Liver (tissue), 9 donors: ENCODE data around the gene PPP3CB. TPM values are rescaled to one million over a fixed set of nuclear protein-coding genes. Genes with fewer than 3 reads are reported as not detected.

Source experiments
- DNase-seq: peaks from one replicate; pipeline ENCODE4 v3.0.0-alpha.2; 2017; ENCODE audit warnings: low spot score
- H3K27ac ChIP-seq, 2 donors: one replicate each; pipeline ENCODE4 v1.7.0; 2013; ENCODE audit warnings: inconsistent platforms in 2 of 2, low read length in 2 of 2, control low read depth in 1 of 2, low read depth in 1 of 2, mild to moderate bottlenecking in 1 of 2
- H3K27me3 ChIP-seq, 4 donors: one replicate each; pipeline versions ENCODE4 v1.6.1 to v1.7.0; 2013; ENCODE audit warnings: low read length in 3 of 4, inconsistent platforms in 1 of 4, mild to moderate bottlenecking in 1 of 4, moderate library complexity in 1 of 4; ENCODE audit not compliant: control insufficient read depth in 4 of 4, insufficient read depth in 4 of 4
- H3K36me3 ChIP-seq, 4 donors: one replicate each; pipeline versions ENCODE4 v1.6.1 to v1.7.0; 2013; ENCODE audit warnings: low read length in 3 of 4, mild to moderate bottlenecking in 3 of 4, low read depth in 1 of 4, moderate library complexity in 1 of 4; ENCODE audit not compliant: control insufficient read depth in 4 of 4, insufficient read depth in 3 of 4
- H3K4me1 ChIP-seq, 4 donors: one replicate each; pipeline versions ENCODE4 v1.6.1 to v1.7.0; 2013; ENCODE audit warnings: low read length in 3 of 4, mild to moderate bottlenecking in 3 of 4, moderate library complexity in 1 of 4; ENCODE audit not compliant: control insufficient read depth in 4 of 4, insufficient read depth in 4 of 4
- H3K4me3 ChIP-seq, 3 donors: one replicate each; pipeline versions ENCODE4 v1.6.1 to v1.7.0; 2013; ENCODE audit warnings: low read length in 3 of 3, control low read depth in 1 of 3, low read depth in 1 of 3, mild to moderate bottlenecking in 1 of 3
- H3K9ac ChIP-seq, 2 donors: one replicate each; pipeline ENCODE4 v1.7.0; 2013; ENCODE audit warnings: low read length in 2 of 2, mild to moderate bottlenecking in 2 of 2, moderate library complexity in 2 of 2, control low read depth in 1 of 2, low read depth in 1 of 2
- H3K9me3 ChIP-seq, 4 donors: one replicate each; pipeline versions ENCODE4 v1.6.1 to v1.7.0; 2013; ENCODE audit warnings: low read length in 3 of 4; ENCODE audit not compliant: control insufficient read depth in 4 of 4
- ATF3 ChIP-seq: IDR thresholded peaks from 2 replicates; pipeline ENCODE4 v1.6.1; 2016; ENCODE audit warnings: antibody characterized with exemption
- CTCF ChIP-seq: fragments of 150-350 bp; IDR thresholded peaks from 2 replicates; pipeline ENCODE4 v1.5.1; 2017; ENCODE audit warnings: improper control_type of control experiment, low read depth, low read length; ENCODE audit not compliant: missing input control
- EGR1 ChIP-seq, 2 donors: IDR thresholded peaks; 2 replicates each; pipeline ENCODE4 v1.6.1; 2016 to 2018; ENCODE audit warnings: antibody characterized with exemption in 2 of 2, low read depth in 2 of 2
- FOXA1 ChIP-seq: IDR thresholded peaks from 2 replicates; pipeline ENCODE4 v1.6.1; 2016; ENCODE audit warnings: antibody characterized with exemption
- FOXA2 ChIP-seq: IDR thresholded peaks from 2 replicates; pipeline ENCODE4 v1.6.1; 2016; ENCODE audit warnings: antibody characterized with exemption
- GABPA ChIP-seq, 2 donors: IDR thresholded peaks in 1 of 2; conservative IDR thresholded peaks in 1 of 2; 2 replicates each; pipeline ENCODE4 v1.6.1; 2016; ENCODE audit warnings: antibody characterized with exemption in 2 of 2, mild to moderate bottlenecking in 1 of 2, moderate library complexity in 1 of 2
- HNF4A ChIP-seq, 2 donors: conservative IDR thresholded peaks; 2 replicates each; pipeline ENCODE4 v1.6.1; 2016; ENCODE audit warnings: antibody characterized with exemption in 2 of 2, mild to moderate bottlenecking in 2 of 2
- HNF4G ChIP-seq: IDR thresholded peaks from 2 replicates; pipeline ENCODE4 v1.6.1; 2016; ENCODE audit warnings: antibody characterized with exemption
- JUND ChIP-seq, 2 donors: IDR thresholded peaks; 2 replicates each; pipeline ENCODE4 v1.6.1; 2016; ENCODE audit warnings: antibody characterized with exemption in 2 of 2
- MAX ChIP-seq: IDR thresholded peaks from 2 replicates; pipeline ENCODE4 v1.6.1; 2016; ENCODE audit warnings: antibody characterized with exemption
- NR2F2 ChIP-seq: IDR thresholded peaks from 2 replicates; pipeline ENCODE4 v1.6.1; 2016; ENCODE audit warnings: antibody characterized with exemption
- RAD21 ChIP-seq, 2 donors: IDR thresholded peaks; 2 replicates each; pipeline ENCODE4 v1.6.1; 2016; ENCODE audit warnings: antibody characterized with exemption in 2 of 2, mild to moderate bottlenecking in 2 of 2
- REST ChIP-seq: IDR thresholded peaks from 2 replicates; pipeline ENCODE4 v1.6.1; 2016; ENCODE audit warnings: antibody characterized with exemption, mild to moderate bottlenecking
- RXRA ChIP-seq, 2 donors: IDR thresholded peaks; 2 replicates each; pipeline ENCODE4 v1.6.1; 2017 to 2018; ENCODE audit warnings: antibody characterized with exemption in 2 of 2, mild to moderate bottlenecking in 1 of 2
- SP1 ChIP-seq: IDR thresholded peaks from 2 replicates; pipeline ENCODE4 v1.6.1; 2018; ENCODE audit warnings: antibody characterized with exemption, mild to moderate bottlenecking
- TAF1 ChIP-seq: conservative IDR thresholded peaks from 2 replicates; pipeline ENCODE4 v1.6.1; 2016; ENCODE audit warnings: antibody characterized with exemption, mild to moderate bottlenecking
- YY1 ChIP-seq: IDR thresholded peaks from 2 replicates; pipeline ENCODE4 v1.6.1; 2016; ENCODE audit warnings: antibody characterized with exemption, mild to moderate bottlenecking
- ZBTB33 ChIP-seq: IDR thresholded peaks from 2 replicates; pipeline ENCODE4 v1.6.1; 2016; ENCODE audit warnings: antibody characterized with exemption
- WGBS: extraction: QIAGEN DNeasy Blood & Tissue Kit; methylation state at CpG from one replicate; pipeline ENCODE4 v1.1.7; 2013; 5-methylcytosine and 5-hydroxymethylcytosine counted together
- polyA plus RNA-seq, 2 donors: library from polyadenylated mRNA; stranded (reverse) in 1 of 2; unstranded in 1 of 2; fragments of 200-250 nt in 1 of 2; fragments of >200 nt in 1 of 2; fragmentation: Nextera tagmentation in 1 of 2; extraction: Ambion mirVana in 1 of 2; gene quantifications; one replicate each; pipeline versions ENCODE4 v1.2.1 to v1.2.3, GENCODE V29; 2013 to 2015
- total RNA-seq, 2 donors: library from RNA; depleted of rRNA; stranded (reverse); fragments of >200 nt; gene quantifications; one replicate each; pipeline ENCODE4 v1.2.3, GENCODE V29; 2014
- donor health status: healthy.
- donor health status: healthy.
- donor health status: healthy.
- donor health status: healthy.
- donor health status: healthy.

The PPP3CB gene
- total RNA-seq = 10 to 100 TPM; 15.6 to 22.4 TPM
- polyA plus RNA-seq = 1 to 10 TPM; 5.7 to 7.1 TPM

GRCh38 chr10:73495884-73496674, at the start of gene PPP3CB:
PPP3CB (minus strand) TSS chr10:73496024; CDS start chr10:73495889, 135 bp downstream.
- Histone ChIP-seq H3K4me1 (peaks cover 8 to 24% (median 12%) of the 10 kb centered on the region in 4 donors), H3K9ac (peak within 1 kb of the TSS; percentile 44 to 71), H3K27ac (peak within 1 kb of the TSS; percentile 85 to 98), H3K9me3 (no peaks in the 10 kb centered on the region), H3K36me3 (no peaks in the 10 kb centered on the region), H3K4me3 (peak within 1 kb of the TSS; percentile 80 to 98 (median 89)), H3K27me3 (no peaks in the 10 kb centered on the region)
- DNase-seq = peak; percentile 96
- TF ChIP-seq RXRA (IDR thresholded peaks at IDR 0.05) (peak in 1 of 2 donors; percentile 17), EGR1 (IDR thresholded peaks at IDR 0.05; ENCODE audit: low read depth in 2 of 2) (peak; percentile 95 to 98), MAX (peak; percentile 44), NR2F2 (no peak), HNF4G (no peak), ATF3 (no peak), SP1 (peak; percentile 43), HNF4A (conservative IDR thresholded peaks at IDR 0.05) (no peak), TAF1 (no peak), YY1 (peak; percentile 96), JUND (IDR thresholded peaks at IDR 0.05) (no peak), ZBTB33 (peak; percentile 78), CTCF (no peak), FOXA1 (peak; percentile 50), RAD21 (IDR thresholded peaks at IDR 0.05) (no peak), GABPA (IDR thresholded peaks at IDR 0.05 in 1 of 2, conservative IDR thresholded peaks at IDR 0.05 in 1 of 2) (peak in 1 of 2 donors; percentile 45), REST (no peak), FOXA2 (no peak)
- 7% methylated on average over 28 of the region's 28 CpGs for WGBS
